ENCODE measurements around the gene GCHFR.

The GCHFR gene

GRCh38 chr15:40808861-40809450 is 45.1 kb downstream of the GCHFR start:
- DNase-seq (ENCODE audit: low read depth): no peak

DNA sequence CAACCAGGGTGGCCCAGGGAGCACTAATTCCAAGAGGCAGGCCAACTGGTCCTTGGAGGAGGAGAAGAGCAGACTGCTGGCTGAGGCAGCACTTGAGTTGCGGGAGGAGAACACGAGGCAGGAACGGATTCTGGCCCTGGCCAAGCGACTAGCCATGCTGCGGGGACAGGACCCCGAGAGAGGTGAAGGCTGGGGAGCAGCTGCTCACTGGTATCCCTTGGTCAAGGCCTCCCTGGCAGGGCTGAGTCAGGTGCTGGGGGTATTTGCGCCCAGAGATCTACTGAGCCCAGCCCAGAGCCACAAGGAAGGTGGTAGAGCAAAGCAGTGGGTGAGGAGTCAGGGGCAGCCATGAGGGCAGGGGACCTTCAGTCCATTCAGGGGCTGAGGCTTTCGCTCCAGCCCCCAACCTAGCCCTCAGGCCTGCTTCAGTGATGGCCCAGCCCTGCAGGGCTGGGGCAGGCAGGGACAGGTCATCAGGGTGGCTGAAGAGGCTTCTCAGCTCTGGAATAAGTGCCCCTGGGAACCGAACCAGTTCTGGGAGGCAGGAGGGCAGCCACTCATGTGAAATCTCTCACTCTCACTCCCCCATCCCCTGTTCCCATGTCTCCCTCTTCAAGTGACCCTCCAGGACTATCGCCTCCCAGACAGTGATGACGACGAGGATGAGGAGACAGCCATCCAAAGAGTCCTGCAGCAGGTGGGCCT is 49.0 kb downstream of the GCHFR start:
- DNase-seq (ENCODE audit: low read depth): no peak

- DNase-seq (ENCODE audit: low read depth): no peak
These were observed 51.3 kb downstream of the GCHFR start for GRCh38 chr15:40815042-40815698.
